B cell (primary cell): Measurements from ENCODE around the gene DLGAP4. TPM values are rescaled to one million over a fixed set of nuclear protein-coding genes. Genes with fewer than 3 reads are reported as not detected.

Experiments used
- ATAC-seq: fragments of 200-7000 bp; cut with Tn5 transposase; one replicate; pipeline ENCODE4 v1.10.0; 2021; ENCODE audit warnings: low read depth, mild to moderate bottlenecking, moderate number of reproducible peaks, moderate library complexity
- CTCF ChIA-PET: fragments of 350-600 bp; sonication (Branson Sonifier 250); formaldehyde crosslinking; loops from one replicate; lab custom pipeline; 2021; ENCODE audit warnings: antibody characterized with exemption, inconsistent platforms; lab: Charles Lee
- POLR2A ChIA-PET: fragments of 350-600 bp; sonication (Branson Sonifier 250); formaldehyde crosslinking; loops from one replicate; lab custom pipeline; 2021; ENCODE audit warnings: antibody characterized with exemption; lab: Charles Lee
- DNase-seq: peaks from one replicate; pipeline ENCODE4 v3.0.0; 2013
- H2AFZ ChIP-seq: 2 replicates; pipeline ENCODE4 v1.6.1; 2012; ENCODE audit warnings: mild to moderate bottlenecking, low read depth, low read length; ENCODE audit not compliant: insufficient read depth, poor library complexity, severe bottlenecking
- H3K27ac ChIP-seq, 2 donors: 1 replicate in 1 of 2; 2 replicates in 1 of 2; pipeline ENCODE4 v1.5.1; 2012 to 2013; ENCODE audit warnings: low read length in 2 of 2, mild to moderate bottlenecking in 2 of 2, moderate library complexity in 1 of 2
- H3K27me3 ChIP-seq, 4 experiments: fragments of 200-600 bp in 1 of 4; sonication (generic) in 1 of 4; replicated peaks in 1 of 4; 1 replicate in 2 of 4; 2 replicates in 2 of 4; pipeline versions ENCODE4 v1.6.1 to v1.7.0; 2013 to 2016; ENCODE audit warnings: low read length in 3 of 4, mild to moderate bottlenecking in 2 of 4, mixed read lengths in 1 of 4, moderate library complexity in 1 of 4; ENCODE audit not compliant: insufficient read depth in 4 of 4, control insufficient read depth in 3 of 4; ENCODE audit errors: control extremely low read depth in 1 of 4
- H3K36me3 ChIP-seq, 2 experiments: replicated peaks in 1 of 2; 1 replicate in 1 of 2; 2 replicates in 1 of 2; pipeline versions ENCODE4 v1.6.1 to v1.7.1; 2013; ENCODE audit warnings: low read length in 1 of 2; ENCODE audit not compliant: insufficient read depth in 2 of 2, control insufficient read depth in 1 of 2; ENCODE audit errors: control extremely low read depth in 1 of 2, extremely low read depth in 1 of 2
- H3K4me1 ChIP-seq, 2 donors: fragments of 200-600 bp in 1 of 2; sonication (generic) in 1 of 2; 1 replicate in 1 of 2; 2 replicates in 1 of 2; pipeline versions ENCODE4 v1.5.1 to v1.6.1; 2013 to 2017; ENCODE audit warnings: low read length in 2 of 2; ENCODE audit not compliant: control insufficient read depth in 2 of 2, insufficient read depth in 2 of 2
- H3K4me2 ChIP-seq: replicated peaks from 2 replicates; pipeline ENCODE3; 2012; ENCODE audit warnings: mild to moderate bottlenecking, low read depth, low read length; ENCODE audit not compliant: poor library complexity, severe bottlenecking
- H3K4me3 ChIP-seq, 5 experiments: fragments of 200-600 bp in 1 of 5; sonication (generic) in 1 of 5; 1 replicate in 3 of 5; 2 replicates in 2 of 5; pipeline versions ENCODE4 v1.5.1 to v1.7.0; 2011 to 2016; ENCODE audit warnings: low read length in 4 of 5, mild to moderate bottlenecking in 4 of 5, low read depth in 2 of 5, control low read depth in 1 of 5, moderate library complexity in 1 of 5; ENCODE audit not compliant: insufficient read depth in 1 of 5; ENCODE audit errors: control extremely low read depth in 1 of 5, extremely low read depth in 1 of 5
- H3K79me2 ChIP-seq: fragments of 200-600 bp; sonication (generic); one replicate; pipeline ENCODE4 v1.6.0; 2016; ENCODE audit warnings: low read length; ENCODE audit not compliant: control insufficient read depth, insufficient read depth
- H3K9ac ChIP-seq: fragments of 200-600 bp; sonication (generic); 2 replicates; pipeline ENCODE4 v1.6.1; 2017; ENCODE audit warnings: mild to moderate bottlenecking, low read length, moderate library complexity
- H3K9me3 ChIP-seq, 3 donors: one replicate each; pipeline versions ENCODE4 v1.6.1 to v1.7.1; 2013; ENCODE audit warnings: low read length in 2 of 3; ENCODE audit not compliant: control insufficient read depth in 2 of 3, insufficient read depth in 1 of 3; ENCODE audit errors: control extremely low read depth in 1 of 3
- H4K20me1 ChIP-seq: 2 replicates; pipeline ENCODE4 v1.6.0; 2012; ENCODE audit warnings: mild to moderate bottlenecking, low read length; ENCODE audit not compliant: insufficient read depth, control insufficient read depth, poor library complexity, severe bottlenecking
- H3K27ac Mint-ChIP-seq: one replicate; pipeline ENCODE4 v1.8.0; 2021; ENCODE audit warnings: mixed read lengths
- H3K27me3 Mint-ChIP-seq: one replicate; pipeline ENCODE4 v1.8.0; 2021; ENCODE audit warnings: mixed read lengths
- H3K4me1 Mint-ChIP-seq: one replicate; pipeline ENCODE4 v1.8.0; 2021; ENCODE audit warnings: mixed read lengths
- H3K4me3 Mint-ChIP-seq: one replicate; pipeline ENCODE4 v1.8.0; 2021; ENCODE audit warnings: mixed read lengths
- H3K9me3 Mint-ChIP-seq: one replicate; pipeline ENCODE4 v1.8.0; 2022; ENCODE audit warnings: mixed read lengths; ENCODE audit not compliant: insufficient read depth
- EZH2 ChIP-seq: IDR thresholded peaks from 2 replicates; pipeline ENCODE4 v1.6.1; 2012; ENCODE audit warnings: borderline replicate concordance, low read depth, mild to moderate bottlenecking, moderate library complexity, low read length; ENCODE audit not compliant: insufficient read depth, poor library complexity, severe bottlenecking
- WGBS: methylation state at CpG from one replicate; pipeline ENCODE4 v1.1.5; 2013; ENCODE audit warnings: missing lambda C conversion rate; ENCODE audit not compliant: insufficient coverage; 5-methylcytosine and 5-hydroxymethylcytosine counted together
- intact Hi-C: fragments of 100-400 bp; cut with micrococcal nuclease; formaldehyde crosslinking; loops from one replicate; pipeline ENCODE4 v1.10.0; 2022
- polyA plus RNA-seq: library from polyadenylated mRNA; depleted of rRNA; stranded (reverse); fragments of >200 nt; gene quantifications from 2 replicates; pipeline ENCODE4 v1.2.3, GENCODE V29; 2012
- total RNA-seq, 2 donors: library from RNA; stranded (reverse); fragments of 120-200 nt in 1 of 2; gene quantifications; 1 replicate in 1 of 2; 2 replicates in 1 of 2; pipeline versions ENCODE4 v1.2.3 to v1.2.4, GENCODE V29; 2013 to 2022
- TF ChIP-seq, protein P1 (sequence below): fragments of 200-600 bp; IDR thresholded peaks from one replicate; pipeline ENCODE4 v1.8.0; 2022; ENCODE audit warnings: antibody characterized with exemption, mild to moderate bottlenecking

Gene DLGAP4
- total and polyA plus RNA-seq, 2 donors (not counting 1 experiment from before 2014, with no cell fraction given) = 68.8 to 87.8 TPM

DNA sequence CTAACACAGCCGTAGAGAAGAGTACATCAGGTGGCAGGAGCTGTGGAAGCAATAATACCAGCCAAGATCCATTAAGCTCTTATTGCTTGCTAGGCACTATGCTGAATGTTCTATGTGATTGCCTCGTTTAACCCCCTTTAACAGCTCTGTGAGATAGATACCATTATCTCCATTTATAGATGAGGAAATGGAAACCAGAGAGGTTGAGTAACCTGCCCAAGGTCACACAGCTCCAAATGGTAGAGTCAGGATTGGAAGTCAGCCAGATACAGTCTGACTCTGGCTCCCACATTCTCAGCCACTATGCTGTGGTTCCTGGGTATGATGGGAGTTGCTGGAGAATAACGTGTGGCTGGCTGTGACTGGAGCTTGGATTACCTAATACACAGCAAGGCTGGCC lies 92.4 kb downstream of the DLGAP4 start:
- CTCF ChIA-PET = interaction anchor here (0.6 kb wide), 1 partner anchor 196 kb away, joined by 3 read pairs; no protein-coding TSS in a partner anchor
- no peaks in the 10 kb centered on the region for H3K9me3 Mint-ChIP-seq
- no peak overlapping the region for H3K27ac ChIP-seq
- TF ChIP-seq EZH2 = no peak
- TF ChIP-seq, protein P1, sequence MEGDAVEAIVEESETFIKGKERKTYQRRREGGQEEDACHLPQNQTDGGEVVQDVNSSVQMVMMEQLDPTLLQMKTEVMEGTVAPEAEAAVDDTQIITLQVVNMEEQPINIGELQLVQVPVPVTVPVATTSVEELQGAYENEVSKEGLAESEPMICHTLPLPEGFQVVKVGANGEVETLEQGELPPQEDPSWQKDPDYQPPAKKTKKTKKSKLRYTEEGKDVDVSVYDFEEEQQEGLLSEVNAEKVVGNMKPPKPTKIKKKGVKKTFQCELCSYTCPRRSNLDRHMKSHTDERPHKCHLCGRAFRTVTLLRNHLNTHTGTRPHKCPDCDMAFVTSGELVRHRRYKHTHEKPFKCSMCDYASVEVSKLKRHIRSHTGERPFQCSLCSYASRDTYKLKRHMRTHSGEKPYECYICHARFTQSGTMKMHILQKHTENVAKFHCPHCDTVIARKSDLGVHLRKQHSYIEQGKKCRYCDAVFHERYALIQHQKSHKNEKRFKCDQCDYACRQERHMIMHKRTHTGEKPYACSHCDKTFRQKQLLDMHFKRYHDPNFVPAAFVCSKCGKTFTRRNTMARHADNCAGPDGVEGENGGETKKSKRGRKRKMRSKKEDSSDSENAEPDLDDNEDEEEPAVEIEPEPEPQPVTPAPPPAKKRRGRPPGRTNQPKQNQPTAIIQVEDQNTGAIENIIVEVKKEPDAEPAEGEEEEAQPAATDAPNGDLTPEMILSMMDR = no peak
- no peak overlapping the region for H3K4me3 ChIP-seq
- H3K4me1 Mint-ChIP-seq = no peaks in the 10 kb centered on the region
- H4K20me1 ChIP-seq = no peaks in the 10 kb centered on the region
- H3K27me3 Mint-ChIP-seq = peaks cover 52% of the 10 kb centered on the region
- H3K4me3 Mint-ChIP-seq = no peak overlapping the region
- no CpG with 5 or more reads among the region's 3 CpGs for WGBS
- H3K9ac ChIP-seq = no peak overlapping the region
- POLR2A ChIA-PET = no interaction called here
- H3K79me2 ChIP-seq = no peaks in the 10 kb centered on the region
- no peaks in the 10 kb centered on the region for H3K36me3 ChIP-seq
- no peak overlapping the region for H2AFZ ChIP-seq
- ATAC-seq = no peak
- H3K4me1 ChIP-seq = peaks cover 0 to 5% of the 10 kb centered on the region in 2 donors
- intact Hi-C loops = no loop called here
- DNase-seq = no peak
- no peak overlapping the region for H3K27ac Mint-ChIP-seq
- no peak overlapping the region for H3K4me2 ChIP-seq
- peaks cover 0 to 5% (median 0%) of the 10 kb centered on the region in 3 donors for H3K9me3 ChIP-seq
- H3K27me3 ChIP-seq = peaks cover 0 to 27% (median 10%) of the 10 kb centered on the region in 4 experiments

DNA sequence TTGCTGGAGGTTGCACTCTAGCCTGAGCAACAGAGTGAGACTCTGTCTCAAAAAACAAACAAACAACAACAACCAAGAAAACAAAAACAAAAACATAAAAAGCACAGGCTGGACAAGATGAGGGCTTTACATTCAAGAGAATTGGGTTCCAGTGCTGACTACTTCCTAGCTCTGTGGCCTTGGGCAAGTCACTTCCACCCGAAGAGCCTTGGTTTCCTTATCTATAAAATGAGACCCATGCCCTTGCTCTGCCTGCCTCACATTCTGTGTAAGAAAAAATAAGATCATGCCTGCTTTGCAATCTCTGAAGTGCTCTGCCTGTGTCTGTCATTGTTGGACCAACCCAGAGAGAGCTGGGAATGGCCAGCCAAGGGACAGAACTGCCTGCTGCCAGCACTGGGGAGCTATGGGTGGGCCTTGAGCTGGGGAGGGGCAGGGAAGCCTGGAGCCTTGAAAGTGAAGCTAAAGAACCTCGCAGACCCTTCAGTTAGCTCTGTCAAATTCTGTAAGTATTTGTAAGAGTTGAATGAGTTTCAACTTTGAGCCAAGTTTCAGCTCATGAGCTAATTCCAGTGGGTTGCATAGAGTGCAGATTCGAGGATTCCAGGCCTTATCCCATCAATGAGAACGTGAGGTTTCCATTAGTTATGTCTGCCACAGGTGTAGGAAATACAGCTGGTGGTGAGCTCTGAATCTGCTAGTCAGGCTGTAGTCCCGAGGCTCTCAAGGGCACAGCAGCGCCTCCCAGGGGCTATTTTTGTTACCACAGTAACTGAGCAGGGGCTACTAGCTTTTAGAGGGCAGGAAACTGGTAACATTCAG lies 93.2 kb downstream of the DLGAP4 start:
- no peak overlapping the region for H3K4me2 ChIP-seq
- intact Hi-C loops = no loop called here
- H3K36me3 ChIP-seq = no peaks in the 10 kb centered on the region
- DNase-seq (peak; percentile 14), ATAC-seq (no peak)
- H3K79me2 ChIP-seq = no peaks in the 10 kb centered on the region
- no peak overlapping the region for H3K9ac ChIP-seq
- Mint-ChIP-seq H3K9me3 (no peaks in the 10 kb centered on the region), H3K4me3 (no peak overlapping the region), H3K27ac (no peak overlapping the region), H3K4me1 (no peaks in the 10 kb centered on the region), H3K27me3 (peaks cover 53% of the 10 kb centered on the region)
- 29% methylated on average over 5 of the region's 6 CpGs for WGBS
- ChIA-PET POLR2A (interaction anchor here (0.6 kb wide), 1 partner anchor 839 kb away, joined by 3 read pairs; no protein-coding TSS in a partner anchor), CTCF (no interaction called here)
- H4K20me1 ChIP-seq = no peaks in the 10 kb centered on the region
- H3K4me3 ChIP-seq = no peak overlapping the region
- TF ChIP-seq, protein P1 = peak; percentile 35
- no peak for TF ChIP-seq EZH2
- no peak overlapping the region for H3K27ac ChIP-seq
- peaks cover 0 to 5% of the 10 kb centered on the region in 2 donors for H3K4me1 ChIP-seq
- peaks cover 0 to 5% (median 0%) of the 10 kb centered on the region in 3 donors for H3K9me3 ChIP-seq
- H3K27me3 ChIP-seq = peaks cover 0 to 30% (median 11%) of the 10 kb centered on the region in 4 experiments
- H2AFZ ChIP-seq = no peak overlapping the region
